Measurements from ENCODE around the gene ZDHHC6.
"Not testable (repeated sequence)": the region's sequence is repeated elsewhere in the genome, so short reads cannot be mapped to it uniquely, and the experiment has no call there.

DNA sequence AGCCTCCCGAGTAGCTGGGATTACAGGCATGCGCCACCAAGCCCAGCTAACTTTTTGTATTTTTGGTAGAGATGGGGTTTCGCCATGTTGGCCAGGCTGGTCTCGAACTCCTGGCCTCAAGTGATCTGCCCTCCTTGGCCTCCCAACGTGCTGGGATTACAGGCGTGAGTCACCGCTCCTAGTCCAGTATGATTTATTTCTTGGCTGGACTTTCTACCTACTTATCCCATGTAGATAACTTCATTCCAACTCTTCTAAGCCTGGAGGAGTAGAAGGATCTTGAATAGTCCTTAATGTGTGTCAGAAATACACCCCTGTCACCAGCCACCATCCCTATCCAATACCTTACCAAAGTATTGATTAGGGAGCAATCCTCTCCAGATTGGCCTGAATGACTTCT is 58.7 kb downstream of the ZDHHC6 start:
- not testable (repeated sequence) for TF ChIP-seq RNF2 (IDR thresholded peaks at IDR 0.05; ENCODE audit: borderline replicate concordance, low read depth); BHLHE40 (IDR thresholded peaks at IDR 0.05; ENCODE audit: low read depth, low read length); POLR2AphosphoS2 (conservative IDR thresholded peaks at IDR 0.05; ENCODE audit: low read length); JUNB (IDR thresholded peaks at IDR 0.05); NR3C1 (IDR thresholded peaks at IDR 0.05); RAD21 (conservative IDR thresholded peaks at IDR 0.05 in 1 of 2, IDR thresholded peaks at IDR 0.05 in 1 of 2)
- TF ChIP-seq, protein P1, sequence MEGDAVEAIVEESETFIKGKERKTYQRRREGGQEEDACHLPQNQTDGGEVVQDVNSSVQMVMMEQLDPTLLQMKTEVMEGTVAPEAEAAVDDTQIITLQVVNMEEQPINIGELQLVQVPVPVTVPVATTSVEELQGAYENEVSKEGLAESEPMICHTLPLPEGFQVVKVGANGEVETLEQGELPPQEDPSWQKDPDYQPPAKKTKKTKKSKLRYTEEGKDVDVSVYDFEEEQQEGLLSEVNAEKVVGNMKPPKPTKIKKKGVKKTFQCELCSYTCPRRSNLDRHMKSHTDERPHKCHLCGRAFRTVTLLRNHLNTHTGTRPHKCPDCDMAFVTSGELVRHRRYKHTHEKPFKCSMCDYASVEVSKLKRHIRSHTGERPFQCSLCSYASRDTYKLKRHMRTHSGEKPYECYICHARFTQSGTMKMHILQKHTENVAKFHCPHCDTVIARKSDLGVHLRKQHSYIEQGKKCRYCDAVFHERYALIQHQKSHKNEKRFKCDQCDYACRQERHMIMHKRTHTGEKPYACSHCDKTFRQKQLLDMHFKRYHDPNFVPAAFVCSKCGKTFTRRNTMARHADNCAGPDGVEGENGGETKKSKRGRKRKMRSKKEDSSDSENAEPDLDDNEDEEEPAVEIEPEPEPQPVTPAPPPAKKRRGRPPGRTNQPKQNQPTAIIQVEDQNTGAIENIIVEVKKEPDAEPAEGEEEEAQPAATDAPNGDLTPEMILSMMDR (IDR thresholded peaks at IDR 0.05) = not testable (repeated sequence)
